NCI-H1105 (cell line): ENCODE results near the gene FOXA3.

ENCODE experiments used
- DNase-seq: peaks from one replicate; lab custom pipeline; 2025; lab: John Stamatoyannopoulos, UW

FOXA3 gene

DNA sequence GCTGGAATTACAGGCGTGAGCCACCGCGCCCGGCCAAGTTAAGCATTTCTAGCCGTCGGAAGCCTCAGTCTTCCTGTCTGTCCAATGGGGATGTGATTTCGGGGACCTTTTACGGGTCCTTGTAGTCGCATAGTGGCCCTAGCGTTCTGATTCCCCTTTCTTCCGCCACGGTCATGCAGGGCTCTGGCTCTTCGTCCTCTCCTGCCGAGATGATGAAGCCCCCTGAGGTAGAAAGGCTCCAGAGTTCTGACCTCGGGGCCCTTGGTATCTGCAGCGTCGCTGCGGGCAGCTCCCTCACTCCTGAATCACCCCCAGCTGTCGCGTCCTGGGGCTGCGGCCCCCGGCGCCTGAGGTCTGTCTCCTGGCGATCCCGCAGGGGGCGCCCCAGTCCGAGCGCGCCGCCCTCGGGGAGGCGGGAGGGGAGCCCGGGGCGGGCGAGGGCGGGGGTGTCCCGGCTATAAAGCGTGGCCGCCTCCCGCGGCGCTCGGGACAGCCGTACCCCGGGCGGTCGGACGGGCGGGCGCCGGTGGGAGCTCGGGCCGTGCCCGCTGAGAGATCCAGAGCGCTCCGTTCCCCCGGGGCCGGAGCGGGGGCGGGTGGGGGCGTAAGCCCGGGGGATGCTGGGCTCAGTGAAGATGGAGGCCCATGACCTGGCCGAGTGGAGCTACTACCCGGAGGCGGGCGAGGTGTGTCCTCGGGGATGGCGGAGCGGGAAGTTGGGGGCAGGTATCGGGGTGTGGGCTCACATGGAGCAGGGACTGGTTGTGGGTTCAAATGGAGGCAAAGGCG lies at the start of gene FOXA3:
FOXA3 (plus strand) TSS at position 487 of the 789 bp plus-strand sequence; CDS start at position 618, 131 bp downstream.
- no peak for DNase-seq

DNA sequence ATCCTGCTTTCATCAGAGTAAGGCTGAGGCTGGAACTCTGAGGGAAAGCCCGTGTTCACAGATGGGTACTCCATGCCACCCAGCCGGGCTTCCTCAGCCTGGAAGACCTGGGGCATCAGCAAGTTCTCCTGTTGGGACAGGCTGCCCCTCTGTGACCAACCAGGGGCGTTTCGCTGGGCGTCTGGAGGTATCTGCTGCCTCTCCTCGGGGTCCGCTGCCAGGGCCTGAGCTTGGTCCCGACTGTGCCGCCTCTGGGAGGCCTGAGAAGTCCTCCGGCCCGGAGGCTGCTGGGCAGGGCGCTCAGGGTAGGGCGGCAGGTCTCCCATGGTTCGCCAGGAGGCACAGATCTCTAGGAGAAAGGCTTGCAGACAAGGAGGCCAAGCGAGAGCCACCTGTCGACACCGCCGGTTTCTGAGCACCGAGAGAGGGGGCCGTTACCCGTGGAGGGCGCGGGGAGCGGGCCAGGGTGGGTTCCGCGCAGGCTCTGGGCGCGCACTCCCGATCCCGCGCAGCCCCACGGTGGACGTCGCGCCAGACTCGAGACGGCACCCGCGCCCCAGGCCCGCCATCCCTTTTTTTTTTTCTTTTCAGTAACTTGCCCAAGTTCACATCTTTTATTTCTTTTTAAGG lies 49.2 kb upstream of the FOXA3 start, which contains the start of gene RSPH6A:
RSPH6A (minus strand) TSS at position 458 of the 630 bp plus-strand sequence; CDS start at position 326, 132 bp downstream.
- DNase-seq, result no peak

DNA sequence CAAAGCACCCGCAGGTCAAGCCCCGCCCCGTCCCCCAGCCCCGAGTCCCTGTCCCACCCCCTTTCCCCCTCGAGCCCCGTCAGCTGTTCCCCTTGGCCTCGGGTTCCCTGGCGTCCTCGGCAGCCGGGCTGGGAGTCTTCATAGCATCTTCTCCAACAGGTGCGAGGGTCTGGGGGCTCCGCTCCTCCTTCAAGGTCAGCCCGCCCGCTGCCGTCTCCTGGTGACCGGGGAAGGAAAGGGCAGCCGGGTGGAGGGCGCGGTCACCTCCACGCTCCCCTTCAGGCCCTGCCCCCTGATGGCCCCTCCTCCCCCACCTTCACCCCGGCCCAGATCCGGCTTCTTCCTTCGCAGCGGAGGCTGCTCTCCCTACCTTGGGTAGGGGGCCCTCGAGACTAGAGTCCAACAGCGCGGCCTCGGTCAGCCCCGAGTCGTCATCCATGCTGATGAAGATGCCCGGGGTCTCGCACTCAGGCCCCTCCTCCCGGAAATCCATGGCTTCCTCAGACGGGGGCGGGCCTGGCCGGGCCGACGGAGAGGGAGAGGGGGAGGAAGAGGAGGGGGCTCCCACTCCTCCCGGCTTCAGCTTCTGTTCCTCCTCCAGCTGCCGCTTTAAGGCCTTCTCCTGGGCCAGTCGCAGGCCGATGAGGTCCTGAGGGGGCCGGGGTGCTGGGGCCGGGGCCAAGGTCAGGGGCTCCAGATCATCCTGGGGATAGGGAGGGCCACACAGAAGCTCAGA lies 48.5 kb upstream of the FOXA3 start:
- peak; percentile 47 for DNase-seq

DNA sequence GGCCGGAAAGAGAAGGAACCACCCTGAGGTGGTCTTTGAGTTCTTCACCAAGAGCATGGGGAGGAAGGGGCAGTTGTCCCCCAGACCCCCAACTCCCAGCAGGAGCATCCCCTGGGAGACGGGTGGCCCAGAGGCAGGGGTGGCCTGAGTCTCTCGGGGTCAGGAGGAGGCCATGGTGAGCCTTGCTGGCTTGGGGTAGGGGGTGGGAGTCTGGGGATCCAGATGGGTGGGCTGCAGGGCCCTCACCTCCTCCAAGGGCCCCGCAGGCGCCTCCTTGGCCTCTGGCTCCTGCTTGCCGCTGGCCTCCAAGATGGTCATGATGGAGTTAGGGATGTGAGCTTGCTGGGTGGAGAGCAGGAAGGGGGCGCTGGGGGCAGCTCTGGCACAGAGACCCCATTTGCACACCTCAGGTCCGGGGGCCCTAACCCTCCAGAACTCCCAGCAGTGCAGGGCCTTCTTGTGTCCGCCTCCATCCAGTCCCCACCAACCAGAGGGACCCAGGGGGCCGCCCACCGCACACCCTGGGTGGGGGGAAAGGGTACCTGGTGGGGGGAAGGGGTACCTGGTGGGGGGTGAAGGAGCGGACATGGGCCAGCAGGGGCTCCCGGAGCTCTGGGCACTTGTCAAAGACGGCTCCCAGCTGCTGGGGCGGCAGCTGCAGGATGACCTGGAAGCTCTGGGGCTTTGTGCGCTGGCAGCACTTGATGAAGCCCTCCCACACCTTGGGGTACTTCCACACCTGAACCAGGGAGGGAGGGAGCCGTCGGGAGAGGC lies 47.7 kb upstream of the FOXA3 start:
- DNase-seq, result no peak

DNA sequence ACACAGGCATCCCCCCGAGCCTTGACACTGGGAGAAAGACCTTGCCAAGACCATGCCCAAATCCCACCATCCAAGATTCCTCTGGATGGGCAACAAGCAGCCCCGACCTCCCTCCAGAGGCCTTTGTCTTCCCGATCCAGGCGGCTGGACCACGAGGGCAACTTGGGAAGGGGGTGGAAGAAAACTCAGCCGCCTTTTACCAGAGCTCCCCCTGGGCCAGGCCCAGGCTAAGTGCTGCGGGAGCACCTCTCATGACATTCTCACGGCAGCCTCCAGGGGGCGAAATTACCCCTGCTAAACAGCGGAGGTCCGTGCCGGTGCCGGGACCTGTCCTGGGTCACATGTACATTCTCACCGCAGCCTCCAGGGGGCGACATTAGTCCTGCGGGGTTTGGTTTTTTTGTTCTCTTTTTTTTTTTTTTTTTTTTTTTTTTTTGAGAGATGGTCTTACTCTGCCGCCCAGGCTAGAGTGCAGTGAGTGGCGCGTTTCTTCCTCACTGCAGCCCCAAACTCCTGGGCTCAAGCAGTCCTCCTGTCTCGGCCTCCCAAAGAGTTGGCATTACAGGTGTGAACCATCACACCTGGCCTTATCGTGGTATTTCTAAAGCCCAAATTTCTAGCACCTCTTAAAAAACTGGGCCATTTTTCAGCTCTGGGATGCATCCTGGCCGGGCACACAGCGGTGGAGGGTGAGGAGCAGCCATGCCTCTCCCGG lies 47.0 kb upstream of the FOXA3 start:
- peak; percentile 91 for DNase-seq

DNA sequence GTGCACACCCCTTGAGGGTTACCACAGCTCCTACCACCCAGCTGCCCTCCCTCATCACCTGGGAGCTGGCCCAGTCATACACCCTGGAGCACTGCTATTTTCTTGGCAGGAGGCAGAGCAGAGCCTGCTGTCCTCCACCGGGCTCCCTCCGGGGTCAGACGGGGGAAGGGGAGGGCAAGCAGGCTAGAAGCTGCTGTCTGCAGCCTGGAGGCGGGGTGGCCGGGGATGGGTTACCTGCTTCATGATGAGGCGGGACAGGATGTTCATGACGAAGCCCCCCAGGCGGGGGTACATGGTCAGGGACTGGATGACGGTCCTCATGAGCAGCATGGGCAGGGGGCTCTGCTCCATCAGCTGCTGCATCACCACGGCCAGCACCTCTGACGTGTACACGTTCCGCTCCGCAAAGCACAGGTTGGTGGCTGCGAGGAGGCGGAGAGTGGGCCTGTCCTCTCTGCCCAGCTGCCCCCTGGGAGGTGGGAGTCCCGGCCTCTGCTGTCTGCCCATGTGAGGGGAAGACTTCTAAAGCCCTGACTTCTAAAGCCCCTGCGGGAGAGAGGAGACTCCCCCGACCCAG lies 46.3 kb upstream of the FOXA3 start:
- no peak for DNase-seq

DNA sequence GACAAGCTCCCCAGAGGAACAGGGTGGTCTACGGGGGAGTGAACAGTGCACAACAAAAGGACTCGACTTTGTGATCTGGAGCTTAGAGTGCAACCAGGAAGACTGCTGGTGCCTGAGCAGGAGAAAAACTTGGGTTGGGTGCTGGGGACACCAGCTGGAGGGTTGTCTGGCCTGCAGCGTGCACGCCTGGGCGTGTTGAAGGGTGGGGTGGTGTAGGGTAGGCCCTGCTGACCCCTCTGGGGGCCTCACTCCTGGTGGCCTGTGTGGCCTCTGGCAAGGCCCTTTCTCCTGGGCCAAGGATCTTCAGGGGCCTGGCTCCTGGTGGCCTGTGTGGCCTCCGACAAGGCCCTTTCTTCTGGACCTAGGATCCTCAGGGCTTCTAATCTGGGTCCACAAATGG lies 44.4 kb upstream of the FOXA3 start:
- DNase-seq, result no peak

DNA sequence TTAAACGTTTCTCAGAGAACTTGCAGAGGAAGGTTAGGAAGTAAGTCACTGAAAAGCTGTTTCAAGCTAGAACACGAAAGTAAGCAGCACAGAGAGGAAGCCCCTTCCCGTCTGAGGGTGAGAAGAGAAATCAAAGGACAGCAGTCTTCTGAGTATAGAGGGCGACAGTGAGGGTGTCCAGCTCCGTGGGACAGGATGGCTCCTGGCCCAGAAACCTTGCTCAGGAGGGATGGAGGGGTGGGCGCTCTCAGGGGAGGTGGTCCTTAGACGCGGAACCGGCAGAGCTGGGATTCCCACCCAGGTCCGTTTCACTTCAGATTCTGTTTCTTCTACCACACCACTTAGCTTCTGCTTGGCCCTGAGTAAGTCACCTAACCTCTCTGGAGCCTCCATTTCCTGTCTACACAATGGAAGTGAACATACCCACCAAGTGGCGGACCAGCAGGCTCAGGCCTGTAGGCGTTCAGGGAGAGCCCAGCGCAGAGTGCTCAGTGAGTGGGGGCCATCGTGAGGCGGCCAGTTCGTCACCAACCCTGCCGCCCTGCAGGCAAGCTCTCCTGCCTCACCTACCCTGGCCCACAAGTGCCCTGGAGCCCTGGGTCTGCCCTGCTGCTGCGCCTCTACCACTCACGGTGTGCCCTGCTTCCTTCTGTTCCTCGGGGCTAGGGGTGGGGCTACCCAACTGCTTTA lies 43.6 kb upstream of the FOXA3 start:
- no peak for DNase-seq

DNA sequence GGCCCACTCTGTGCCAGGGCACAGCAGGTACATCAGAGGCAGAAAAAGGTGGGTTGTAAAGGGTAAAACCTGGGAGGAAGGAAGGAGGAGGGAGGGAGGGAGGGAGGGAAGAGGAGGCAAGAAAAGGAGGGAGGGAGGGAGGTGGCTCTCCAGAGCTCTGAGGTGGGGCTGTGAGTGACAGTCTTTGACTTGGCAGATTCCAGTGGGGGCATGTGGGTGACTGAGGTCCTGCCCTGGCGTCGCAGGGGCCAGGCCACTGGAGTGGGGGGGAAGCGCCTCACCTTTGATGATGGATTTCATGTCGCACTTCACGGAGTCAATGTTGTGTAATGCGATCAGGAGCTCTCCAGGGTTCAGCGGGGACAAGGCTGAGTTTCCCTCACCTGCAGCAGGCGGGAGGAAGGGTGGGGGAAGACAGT lies 43.0 kb upstream of the FOXA3 start:
- no peak for DNase-seq

DNA sequence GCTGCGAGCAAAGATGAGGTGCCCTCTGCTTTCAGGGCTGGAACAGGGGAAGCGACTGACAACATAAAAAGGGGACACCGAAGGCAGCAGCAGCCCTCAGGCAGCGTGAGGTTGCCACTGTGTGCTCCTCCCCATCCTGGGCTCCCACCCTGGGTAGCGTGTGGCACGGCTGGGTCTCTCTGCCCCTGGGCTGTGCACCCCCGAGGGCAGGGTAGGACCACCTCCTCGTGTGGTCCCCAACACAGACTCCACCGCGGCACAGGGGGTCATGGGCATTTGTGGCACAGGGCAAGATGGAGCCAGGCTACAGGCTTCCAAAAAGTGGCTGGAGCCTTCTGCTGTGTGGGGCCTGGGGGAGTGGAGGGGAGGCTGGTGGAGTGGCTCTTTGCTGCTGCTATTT lies 42.6 kb upstream of the FOXA3 start:
- no peak for DNase-seq

DNA sequence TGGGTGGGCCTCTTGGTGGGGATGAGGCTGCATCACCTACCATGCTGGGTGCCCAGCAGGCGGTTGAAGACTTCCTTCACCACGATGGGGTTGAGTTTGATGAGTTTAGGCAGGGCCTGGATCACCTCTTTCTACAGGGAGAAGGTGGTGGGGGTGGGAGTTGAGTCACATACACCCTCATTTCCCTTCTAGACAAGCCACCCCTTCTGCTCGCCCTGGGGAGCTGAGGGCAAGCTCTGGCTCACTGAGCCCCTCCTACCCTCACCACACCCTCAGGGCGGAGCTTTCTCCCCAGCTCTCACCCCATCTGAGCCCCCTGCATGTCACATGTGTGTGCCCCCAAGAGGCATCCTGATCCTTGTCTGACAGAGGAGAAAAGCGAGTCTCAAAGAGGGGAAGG lies 41.4 kb upstream of the FOXA3 start:
- no peak for DNase-seq

DNA sequence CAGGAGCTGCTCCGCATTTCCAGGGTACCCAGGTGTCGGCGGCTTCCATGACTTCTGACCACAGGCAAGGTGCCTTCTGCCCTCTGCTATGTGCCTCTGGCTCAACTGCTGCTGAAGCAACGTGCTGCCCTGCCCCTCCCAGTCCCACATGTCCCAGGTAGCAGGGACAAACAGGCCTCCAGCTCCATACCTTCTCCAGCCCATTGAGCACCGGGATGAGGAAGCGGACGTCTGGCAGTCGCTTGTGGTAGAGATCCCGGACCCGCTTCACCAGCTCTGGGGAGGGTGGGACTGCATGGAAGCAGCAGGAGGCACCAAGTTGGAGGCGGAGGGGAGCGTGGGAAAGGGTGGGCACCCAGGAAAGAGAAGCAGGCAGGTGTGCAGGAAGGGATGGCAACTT lies 40.9 kb upstream of the FOXA3 start:
- no peak for DNase-seq

DNA sequence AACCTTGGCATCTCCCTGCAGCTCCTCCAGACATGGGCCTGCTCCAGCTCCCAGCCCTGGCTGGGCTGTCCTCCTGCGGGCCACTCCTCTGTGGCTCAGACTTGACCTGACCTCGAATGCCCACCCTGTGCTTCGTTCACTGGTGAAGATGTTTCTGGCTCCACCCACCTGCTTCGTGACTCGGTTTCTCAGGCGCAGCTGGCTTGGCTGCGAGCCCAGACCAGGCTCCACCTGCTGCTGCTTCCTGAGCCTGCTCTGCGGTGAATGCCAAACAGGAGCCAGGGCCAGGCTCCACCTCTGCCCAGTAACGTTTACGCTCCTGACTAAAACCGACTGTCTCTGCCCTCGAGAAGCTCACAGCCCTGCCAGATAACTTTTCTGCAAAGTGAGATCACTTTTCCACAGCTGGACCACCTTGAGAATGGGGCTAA lies 40.1 kb upstream of the FOXA3 start:
- peak; percentile 77 for DNase-seq

DNA sequence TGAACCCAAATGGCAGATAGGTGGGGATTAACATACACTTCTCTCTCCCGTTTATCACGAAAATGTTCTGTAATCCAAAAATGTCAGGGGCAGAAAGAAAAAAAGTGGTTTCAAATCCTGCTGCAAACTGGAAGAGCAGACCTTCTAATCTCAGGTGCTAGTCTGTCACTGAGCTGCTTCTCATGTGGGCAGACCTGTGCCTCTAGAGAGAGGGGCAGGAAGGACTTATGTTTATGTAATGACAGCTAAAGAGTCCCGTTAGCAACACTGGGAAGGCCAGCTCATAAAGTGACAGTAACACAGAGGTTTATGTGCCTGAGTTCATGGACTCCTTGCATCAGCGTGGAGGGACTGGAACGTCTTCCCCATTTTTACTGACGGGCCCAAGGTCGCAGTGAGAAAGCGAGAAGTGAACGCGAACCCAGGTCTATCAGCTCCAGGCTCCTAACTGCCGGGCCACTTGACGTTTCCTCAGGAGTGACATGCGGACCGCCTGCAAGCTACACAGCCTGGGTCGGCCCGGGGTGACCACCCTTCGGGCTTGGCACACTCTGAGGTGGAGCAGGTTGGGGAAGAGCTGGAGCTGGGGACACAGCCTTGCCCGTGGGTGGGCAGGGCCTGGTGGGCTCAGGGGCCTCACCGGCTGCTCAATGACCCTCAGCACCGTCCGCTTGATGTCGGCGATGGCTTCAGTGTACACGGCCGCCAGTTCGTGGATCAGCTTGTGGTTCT lies 39.4 kb upstream of the FOXA3 start:
- no peak for DNase-seq

DNA sequence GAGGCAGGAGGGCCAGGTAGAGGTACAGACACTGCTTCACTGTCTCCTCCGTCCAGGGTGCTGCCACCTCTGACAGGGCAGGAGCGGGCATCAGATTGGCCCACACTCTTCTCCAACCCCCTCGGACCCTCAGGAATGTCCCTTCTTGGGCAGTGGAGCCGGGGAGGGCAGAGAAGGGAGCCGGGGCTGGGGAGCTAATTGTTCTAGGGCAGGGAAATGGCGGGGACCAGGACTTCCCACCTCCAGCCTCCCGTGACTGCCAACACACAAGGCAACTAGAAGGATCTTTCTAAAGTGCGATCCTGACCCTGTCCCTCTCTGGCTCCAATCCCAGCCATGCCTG lies 38.9 kb upstream of the FOXA3 start:
- DNase-seq, result no peak

DNA sequence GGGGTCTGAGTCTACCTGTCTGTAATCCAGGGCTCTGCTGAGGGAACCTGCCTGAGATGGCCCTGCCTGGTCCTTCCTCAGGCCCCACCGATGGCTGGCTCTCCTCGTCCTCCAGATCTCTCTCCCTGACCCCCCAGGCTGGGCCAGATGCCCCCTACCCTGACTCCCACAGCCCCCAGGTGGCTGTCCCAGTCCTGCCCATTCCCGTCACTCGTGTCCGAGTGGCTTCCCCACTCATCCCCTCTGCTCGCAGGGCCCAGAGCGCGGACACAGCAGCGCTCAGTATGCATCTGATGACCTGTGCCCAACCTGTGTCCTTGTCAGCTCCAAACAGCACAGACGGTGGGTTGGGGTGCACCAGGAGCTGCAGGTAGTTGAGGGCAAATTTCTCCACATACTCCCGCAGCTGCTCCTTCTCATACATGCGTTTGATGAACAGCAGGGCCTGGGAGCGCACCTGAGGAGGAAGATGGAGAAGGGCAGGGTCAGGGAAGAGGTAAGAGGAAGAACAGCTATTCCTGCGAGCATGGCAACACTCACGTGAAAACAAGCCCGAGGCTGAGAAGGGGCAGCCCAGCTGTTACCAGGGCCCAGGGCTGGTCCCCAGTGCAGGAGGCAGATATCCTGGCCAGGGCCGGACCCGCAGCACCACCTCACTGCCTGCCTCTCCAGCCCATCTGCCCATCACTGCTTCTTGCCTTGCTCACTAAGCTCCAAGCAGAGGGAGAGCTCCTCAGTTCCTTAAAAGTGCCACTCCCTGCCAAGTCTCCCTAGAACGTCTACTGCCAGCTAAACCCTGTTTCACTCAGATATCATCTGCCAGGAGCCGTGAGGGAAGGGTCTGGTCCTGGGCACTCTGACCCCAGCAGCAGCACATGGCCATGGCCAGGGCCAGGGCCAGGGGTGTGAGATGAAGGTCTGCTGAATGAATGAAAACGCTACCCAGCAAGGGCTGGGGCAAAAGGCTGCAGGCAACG lies 37.9 kb upstream of the FOXA3 start:
- no peak for DNase-seq

DNA sequence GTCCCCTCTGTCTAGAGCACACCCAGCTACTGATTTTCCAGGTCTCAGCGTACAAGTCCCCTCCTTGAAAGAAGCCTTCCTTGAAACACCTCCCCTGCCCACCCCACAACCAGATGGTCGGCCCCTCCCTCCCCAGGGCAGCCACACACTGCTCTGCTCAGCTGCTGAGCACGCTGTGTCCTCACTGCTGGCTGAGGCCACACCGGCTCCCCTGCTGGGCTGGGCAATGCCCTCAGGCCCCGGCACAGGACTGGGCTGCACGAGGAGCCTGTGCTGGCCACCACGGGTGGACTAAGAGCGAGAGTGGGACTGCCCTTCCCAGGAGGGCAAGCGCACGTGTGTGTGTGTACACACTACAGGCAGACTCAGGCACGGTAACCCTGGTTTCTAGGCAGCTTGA lies 37.2 kb upstream of the FOXA3 start:
- DNase-seq, result no peak

DNA sequence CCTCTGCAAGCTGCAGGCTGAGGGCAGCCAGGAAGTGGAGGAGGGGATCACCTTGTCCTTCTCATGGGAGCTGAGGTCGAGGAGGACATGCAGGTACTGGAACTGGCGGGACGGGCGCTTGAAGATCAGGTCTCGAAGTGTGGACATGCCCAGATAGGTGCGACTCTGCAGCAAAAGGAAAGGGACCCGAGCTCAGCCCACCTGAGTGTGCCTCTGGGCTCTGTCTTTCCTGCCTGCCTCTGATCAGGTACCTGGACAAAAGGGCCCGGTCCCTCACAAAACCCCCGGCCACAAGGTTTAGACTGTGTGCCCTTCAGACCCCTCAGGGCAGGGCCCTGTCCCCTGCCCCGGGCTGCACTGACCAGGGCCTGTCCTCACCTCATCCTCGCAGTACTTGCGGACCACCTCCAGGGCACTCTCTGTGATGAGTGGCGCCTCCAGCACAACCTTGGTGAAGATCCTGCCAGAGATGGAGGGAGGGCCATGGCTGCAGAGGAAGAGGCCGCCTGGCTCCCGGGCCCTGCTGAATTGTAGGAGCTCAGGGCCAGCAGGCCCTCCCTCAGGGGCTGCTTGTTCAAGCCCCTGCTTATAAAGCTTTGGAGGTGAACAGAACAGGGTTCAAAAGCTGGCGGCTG lies 36.5 kb upstream of the FOXA3 start:
- DNase-seq, result no peak
